CD4-positive, alpha-beta T cell treated with Interleukin-21 for 1 hour (primary cell): ENCODE results near the gene MARCHF3.
"Not testable (repeated sequence)": the region's sequence is repeated elsewhere in the genome, so short reads cannot be mapped to it uniquely, and the experiment has no call there.

Experiments
- DNase-seq: peaks from one replicate; pipeline ENCODE4 v3.0.0-alpha.2; 2020

Gene MARCHF3

DNA sequence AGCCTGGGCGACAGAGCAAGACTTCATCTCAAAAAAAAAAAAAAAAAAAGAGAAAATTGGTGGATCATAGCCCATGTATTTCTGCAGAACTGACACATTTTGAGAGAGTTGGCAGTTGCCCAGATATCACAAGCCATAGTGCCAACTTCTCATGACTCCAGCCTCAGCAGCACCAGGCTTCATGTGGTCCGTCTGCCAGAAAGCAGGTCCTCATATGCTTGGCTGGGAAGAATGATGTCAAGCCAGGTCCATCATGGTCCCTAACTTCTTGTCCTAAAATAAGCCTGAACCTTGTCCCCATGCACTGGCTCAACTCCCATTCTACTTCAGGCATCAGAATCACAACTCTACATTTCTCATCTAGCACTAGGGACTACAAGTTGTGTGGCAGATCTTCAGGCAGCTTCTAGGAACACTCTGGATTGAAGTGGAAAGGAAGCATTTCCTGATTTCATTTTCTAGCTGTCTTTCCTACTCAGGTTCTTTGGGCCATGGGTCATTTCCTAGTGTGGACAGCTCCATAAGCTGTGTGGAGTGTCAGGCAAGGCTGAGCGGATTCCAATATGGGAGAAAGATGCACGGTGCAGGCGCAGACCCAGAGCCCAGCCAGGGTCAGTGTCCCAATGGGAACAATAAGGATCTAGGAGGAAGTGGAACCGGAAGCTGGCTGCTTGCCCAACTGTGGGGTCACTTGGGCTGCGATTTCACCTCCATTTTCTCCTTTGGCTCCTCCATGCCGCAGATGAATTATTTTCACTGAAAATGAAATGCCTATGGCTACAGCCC lies 163.3 kb downstream of the MARCHF3 start:
- DNase-seq = no peak

DNA sequence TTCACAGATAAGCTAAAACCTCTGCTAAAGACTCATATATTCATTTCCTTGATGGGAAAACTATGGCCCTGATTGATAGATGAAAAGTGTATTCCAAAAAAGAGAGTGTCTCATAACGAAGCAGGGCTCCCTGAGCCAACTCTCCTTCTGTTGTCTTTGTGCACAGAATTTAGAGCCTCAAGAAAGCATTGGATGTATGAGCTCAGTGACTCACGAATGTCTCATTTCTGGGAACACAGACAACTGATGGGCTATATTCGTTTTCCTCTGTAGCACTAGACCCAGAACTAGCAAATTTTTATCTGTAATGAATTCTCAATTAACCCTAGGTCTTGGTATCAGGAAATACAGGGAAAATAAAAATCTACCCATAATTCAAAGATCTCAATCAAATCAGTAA lies 165.1 kb downstream of the MARCHF3 start:
- DNase-seq = no peak

DNA sequence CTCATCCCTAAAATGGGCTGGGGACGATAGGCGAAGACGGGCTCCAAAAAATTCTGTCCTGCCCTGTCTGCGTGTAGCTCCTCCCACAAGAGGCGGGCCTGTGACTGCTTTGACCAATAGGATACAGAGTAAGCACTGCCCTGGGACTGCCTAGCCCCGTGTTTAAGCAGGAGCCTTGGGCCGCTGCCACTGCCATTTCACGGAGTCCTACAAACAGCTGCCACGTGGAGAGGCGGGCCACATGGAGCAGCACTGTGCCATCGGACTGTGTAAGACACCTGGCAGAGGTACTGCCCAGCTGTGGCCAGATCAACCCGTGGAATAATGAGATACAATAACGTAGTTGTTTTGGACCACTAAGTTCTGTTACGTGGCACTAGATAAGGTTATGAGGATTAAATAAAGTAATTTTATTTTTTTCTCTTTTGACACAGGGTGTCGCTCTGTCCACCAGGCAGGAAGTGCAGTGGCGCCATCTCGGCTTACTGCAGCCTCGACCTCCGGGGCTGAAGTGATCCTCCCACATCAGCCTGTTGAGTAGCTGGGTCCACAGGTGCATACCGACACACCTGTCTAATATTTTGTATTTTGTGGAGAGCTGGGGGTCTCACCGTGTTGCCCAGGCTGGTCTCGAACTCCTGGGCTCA lies 166.2 kb downstream of the MARCHF3 start:
- no peak for DNase-seq

DNA sequence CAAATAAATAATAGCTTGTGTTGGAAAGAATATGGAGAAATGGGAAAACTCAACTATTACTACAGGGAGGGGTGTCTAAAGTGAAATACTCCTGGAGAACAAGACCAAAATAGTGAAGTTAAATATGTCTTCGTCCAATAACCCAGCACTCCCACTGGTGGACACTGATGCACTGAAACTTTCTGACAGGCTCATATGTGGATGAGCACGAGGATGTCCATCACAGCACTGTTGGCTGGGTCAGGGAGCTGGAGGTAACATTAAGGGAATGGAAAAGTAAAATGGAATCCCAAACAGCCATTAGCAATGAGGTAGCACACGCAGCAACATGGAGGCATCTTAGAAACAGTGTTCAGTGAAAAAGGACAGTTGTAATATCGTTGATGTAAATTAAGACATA lies 167.0 kb downstream of the MARCHF3 start:
- DNase-seq = no peak

DNA sequence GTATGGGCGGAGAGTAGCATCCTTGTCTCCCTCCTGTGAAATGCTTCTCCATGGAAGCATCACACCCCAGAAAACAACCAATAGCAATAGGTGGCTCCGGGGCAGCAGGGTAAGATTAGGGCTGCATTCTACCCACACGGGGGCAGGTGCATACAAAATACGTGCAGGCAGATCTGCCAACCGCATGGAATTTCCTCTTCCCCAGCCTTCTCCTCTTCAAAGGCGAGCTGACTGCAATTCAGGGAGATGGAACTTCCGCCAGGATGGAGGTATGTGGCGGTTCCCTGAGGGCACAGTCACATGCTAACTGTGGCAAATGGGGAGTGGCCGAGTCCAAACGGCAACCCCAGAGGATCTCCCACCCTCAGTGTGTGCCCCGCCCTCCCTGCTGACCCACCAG lies 171.9 kb downstream of the MARCHF3 start:
- DNase-seq = no peak

DNA sequence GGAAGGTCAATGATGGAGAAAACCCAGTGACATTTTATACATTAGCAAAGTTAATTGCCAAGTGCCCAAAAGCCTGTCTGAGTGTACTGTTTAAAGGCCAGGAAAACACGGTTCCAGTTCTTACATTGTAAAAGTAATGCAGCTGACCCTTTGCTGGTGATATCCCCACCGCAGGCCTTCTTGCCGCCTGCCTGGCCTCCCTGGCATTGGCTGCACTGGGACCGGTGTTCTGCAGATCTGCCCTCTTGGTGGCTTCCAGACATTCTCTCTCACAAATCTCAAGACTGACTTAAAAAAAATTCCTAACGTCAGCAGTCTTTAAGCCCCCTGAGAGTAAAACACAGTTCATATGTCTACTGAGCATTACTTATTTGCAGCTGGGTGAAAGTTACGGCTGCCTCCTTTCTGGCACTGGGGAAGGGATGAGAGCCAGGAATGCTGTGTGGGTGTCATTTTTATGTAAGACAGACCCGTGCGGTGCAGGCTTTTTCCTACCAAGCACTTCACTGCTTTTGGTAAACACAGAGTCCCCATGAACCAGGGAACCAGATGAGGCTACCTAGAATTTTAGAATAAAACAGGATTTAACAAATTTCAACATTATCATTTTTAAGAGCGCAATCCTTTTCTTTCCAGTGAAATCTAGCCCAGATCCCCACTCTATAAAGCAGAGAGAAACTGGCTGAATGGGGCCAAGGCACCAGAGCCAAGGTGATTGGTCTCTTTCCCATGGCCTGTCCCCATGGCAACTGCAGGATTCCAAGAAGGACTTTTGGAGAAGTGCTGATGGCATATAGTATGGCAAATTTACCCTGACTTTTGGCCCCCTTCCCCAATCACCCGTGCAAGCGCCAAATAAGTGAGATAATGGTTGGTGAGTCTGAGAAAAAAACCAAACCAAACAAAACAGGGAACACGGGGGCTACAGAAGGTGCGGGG lies 172.6 kb downstream of the MARCHF3 start:
- no peak for DNase-seq

DNA sequence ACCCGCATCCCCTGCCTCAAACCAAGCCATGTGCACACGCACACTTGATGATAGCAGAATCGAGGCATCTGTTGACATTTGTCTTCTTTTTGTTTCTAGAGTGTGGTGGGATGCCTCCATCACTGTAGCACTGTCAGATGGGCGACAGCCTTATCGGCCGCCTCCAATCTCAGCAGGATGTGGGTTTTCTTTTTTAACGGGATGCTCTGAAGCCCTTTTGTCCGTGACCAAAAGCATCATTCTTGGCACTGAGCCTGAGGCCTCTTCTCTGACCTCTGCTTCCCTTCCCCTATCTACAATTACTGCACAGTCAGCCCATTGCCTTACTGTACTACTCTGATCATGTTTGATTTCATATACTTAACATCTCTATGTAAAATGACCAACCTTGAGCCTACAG lies 175.1 kb downstream of the MARCHF3 start:
- no peak for DNase-seq

DNA sequence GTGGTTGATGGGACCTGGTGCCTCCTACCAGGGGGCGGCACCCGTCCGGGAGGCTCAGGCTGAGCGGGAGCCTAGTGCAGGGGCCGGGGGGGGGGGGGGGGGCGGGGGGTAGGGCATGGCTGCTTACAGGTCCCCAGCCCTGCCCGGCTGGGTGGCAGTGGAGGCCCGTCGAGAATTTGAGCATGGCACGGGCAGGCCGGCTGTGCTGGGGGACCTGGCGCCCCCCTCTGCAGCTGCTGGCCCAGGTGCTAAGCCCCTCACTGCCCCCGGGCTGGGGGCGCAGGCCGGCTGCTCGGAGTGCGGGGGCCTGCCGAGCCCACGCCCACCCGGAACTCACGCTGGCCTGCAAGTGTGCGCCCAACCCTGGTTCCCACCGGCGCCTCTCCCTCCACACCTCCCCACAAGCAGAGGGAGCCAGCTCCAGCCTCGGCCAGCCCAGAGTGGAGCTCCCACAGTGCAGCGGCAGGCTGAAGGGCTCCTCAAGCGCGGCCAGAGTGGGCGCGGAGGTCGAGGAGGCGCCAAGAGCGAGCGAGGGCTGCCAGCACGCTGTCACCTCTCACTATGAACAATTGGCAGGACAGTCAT lies 175.7 kb downstream of the MARCHF3 start:
- no peak for DNase-seq

DNA sequence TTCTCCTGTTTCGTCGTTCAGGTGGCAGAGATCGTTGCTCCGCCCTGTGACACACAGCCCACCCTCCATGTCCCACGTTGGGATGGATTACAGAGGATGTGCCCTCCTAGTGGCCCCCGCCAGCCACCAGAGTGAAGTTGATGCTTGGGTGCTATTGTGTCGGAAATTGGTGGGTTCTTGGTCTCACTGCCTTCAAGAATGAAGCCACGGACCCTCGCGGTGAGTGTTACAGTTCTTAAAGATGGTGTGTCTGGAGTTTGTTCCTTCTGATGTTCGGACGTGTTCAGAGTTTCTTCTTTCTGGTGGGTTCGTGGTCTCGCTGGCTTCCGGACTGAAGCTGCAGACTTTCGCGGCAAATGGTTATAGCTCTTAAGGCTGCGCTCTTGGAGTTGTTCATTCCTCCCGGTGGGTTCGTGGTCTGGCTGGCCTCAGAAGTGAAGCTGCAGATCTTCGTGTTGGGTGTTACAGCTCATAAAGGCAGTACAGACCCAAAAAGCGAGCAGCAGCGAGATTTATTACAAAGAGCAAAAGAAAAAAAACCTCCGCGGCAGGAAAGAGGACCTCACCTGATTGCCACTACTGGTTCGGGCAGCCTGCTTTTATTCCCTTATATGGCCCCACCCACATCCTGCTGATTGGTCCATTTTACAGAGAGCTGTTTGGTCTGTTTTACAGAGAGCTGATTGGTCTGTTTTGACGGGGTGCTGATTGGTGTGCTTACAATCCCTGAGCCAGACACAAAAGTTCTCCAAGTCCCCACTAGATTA lies 176.6 kb downstream of the MARCHF3 start:
- DNase-seq = peak; percentile 56

DNA sequence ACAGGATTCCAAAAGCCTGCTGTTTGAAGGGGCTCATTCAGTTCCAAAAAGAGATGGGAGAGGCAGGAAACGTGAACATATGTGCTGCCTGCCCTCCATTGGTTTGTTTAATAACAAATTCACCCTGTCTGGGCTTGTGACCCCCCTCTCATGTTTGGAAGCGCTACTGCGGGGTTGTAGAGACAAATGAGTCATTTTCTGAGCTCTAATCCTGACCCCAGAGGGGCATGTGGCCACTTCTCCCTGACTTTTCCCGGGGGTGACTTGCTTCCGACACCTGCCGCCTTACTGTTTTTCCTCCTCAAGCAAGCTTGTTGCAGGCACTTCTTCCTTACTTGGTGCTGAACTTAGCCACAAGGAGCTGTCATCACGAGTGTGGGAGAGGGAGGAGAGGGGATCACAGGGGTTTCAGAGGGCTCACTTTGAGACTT lies 177.5 kb downstream of the MARCHF3 start:
- DNase-seq = no peak

DNA sequence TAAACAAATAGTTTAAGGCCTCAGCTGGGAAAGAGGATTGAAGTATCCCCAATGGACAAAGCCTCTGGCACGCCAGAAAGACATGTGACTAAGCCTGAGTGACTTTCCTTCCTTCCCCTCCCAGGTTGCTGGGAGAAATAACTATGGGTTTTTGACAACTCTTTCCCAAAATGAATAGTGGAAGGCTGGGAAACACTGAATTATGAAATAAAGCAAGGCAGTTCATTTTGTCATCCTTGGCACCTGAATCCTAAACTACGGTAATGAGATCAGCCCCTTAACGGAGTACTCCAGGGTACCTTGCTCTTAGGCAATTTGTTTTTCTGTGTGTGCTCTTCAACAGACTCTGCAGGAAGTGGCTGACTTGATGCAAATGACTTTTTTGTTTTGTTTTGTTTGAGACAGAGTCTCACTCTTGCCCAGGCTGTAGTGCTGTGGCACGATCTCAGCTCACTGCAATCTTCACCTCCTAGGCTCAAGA lies 178.2 kb downstream of the MARCHF3 start:
- peak; percentile 36 for DNase-seq

DNA sequence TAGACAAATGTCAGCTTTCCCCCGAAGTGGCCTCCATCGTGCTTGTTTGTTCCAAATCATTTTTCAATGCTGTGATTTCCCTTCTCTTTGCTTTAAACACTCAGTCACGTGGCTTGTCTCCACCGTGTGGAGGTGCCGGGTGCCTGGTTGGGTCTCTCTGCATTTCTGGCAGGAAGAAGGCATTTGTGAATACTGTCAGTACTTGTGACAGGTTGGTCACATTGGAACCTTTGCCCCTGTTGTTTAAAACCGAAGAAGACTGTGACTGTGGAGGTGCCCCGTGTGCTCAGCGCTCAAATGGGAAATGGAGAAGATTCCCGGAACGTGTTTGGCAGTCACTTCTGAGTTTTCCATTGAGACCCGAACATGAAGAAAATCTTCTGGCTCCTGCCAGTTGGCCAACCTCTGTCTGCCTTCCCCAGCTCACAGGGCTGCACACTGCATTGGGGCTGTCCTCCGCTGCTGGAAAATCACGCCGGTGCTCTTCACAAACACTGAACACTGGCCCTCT lies 178.8 kb downstream of the MARCHF3 start:
- DNase-seq = peak; percentile 34

DNA sequence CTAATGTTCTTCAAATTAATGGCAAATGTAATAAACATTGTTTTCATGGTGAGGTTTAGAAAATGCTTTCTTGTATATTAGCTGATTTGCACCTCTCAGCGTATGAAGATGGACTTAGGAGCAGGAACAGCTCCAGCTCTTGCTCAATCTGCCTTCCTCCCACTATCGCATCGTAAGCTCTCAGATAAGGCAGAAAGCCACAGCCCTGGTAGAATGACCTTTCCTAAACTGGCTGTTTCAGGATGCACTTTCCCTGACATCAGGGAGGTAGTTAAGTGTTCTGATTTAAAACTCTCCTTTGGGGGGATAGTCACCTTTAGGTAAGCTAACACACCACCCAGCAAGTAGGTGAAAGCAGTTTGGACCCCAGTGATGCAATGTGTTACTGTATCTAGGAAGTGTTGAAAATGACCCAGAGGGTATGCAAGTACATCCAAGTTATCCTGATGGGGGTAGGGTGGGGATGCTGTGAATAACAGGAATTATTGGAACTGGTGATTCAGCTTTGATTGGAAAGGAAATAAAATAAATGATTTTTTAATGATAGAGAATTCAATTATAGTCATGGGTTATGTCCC lies 181.2 kb downstream of the MARCHF3 start:
- DNase-seq = no peak

DNA sequence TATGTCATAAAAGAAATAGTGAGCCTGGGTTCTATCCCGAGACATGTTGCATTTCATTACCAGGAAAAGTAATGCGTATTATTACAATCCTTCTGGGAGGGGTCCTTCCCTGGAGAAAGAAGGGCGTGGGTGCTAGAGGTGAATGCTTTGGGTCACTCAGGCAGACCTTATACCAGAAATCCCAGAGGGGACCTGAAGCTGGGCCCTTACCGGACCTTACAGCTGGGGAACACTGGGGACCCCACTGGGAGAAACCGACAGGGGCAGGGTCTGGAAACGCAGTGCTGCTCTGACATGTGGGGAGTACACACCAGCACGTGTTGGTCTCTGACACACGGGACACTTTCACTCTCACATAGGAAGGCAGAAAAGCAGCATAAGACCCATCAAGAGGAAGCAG lies 182.1 kb downstream of the MARCHF3 start:
- no peak for DNase-seq

DNA sequence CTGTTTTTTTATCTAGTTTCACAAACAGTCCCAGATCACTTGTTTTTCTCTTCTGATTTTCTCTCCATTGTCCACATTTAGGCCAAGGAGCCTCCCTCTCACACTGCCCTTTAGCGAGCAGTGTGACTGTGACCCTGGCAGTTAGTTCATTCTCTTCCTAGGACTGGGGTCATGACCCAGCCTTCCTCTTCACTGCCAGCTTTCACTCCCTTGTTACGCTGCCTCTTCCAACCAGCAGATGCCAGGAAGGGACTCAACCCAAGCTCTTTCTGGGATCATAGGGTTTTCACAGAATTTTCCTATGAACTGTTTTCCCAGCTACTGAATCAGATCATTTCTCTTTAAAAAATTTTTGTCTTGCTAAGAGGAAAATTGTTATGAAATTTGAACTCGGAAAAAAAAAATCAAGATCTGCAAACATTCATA lies 182.5 kb downstream of the MARCHF3 start:
- no peak for DNase-seq

DNA sequence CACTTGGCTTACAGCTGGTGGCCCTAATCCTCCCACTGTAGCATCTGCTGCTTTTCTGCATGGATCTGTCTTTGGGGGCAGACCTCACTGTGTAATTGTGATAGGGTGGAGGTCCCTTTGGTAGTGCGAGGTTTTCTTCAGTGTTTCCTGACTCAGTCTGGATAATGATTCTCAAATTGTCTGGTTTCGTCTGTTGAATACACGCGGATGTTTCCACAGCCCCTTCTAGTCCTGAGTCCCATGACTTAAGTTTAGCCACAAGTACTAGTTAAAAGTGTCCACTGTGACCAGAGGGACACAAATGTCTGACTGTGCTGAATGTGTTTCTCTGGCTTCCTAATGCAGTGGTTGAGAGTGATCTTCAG lies 182.9 kb downstream of the MARCHF3 start:
- DNase-seq = no peak

DNA sequence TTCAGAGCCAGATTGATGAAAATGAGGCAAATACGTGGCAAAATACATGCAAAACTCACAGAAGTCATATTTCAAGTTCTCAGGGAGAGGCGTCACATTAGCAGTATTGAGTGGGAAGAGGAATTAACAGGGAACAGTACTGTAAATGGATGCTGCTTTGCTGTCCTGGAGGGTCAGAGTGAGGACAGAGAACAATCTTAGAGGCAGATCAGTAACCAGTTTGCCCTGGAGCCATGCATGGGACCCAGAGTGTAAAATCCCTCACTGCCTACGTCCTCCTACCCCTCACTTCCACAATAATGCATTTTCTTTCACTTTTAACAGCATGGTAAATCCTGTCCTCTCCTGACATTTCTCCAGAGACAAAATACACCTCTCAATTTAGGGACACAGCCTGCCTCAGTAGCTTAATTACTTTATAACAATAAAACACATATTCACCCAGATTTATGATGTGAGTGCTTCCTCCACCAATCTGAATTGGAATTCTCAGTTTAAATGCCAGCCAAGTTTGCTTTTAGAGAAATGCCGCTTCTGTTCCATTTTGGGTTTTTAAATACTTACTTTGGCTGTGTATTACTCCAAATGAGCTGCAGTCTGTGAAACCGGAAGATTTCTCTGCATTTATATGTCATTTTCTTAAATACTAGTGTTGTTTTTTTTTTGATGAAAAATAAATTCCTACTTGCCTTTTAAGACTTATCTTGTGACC lies 183.5 kb downstream of the MARCHF3 start:
- DNase-seq = no peak

DNA sequence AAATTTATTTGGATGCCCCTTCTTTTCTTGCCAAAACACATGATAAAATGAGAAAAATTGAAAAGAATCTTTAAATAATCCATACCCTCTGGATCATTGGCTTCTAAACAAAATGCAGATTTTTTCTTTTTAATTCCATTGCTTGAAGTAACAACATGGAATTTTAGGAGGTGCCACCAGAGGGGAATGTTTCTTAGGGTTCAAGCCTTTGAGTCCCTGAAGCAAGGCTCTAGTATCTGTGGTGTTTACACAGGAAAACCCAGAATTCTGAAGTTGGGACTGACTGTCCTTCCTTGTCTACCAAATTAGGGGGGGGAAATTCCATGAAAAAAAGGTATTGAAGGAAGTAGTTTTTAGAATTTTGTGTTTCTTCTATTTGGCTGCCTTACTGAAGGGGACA lies 184.0 kb downstream of the MARCHF3 start:
- DNase-seq = no peak

DNA sequence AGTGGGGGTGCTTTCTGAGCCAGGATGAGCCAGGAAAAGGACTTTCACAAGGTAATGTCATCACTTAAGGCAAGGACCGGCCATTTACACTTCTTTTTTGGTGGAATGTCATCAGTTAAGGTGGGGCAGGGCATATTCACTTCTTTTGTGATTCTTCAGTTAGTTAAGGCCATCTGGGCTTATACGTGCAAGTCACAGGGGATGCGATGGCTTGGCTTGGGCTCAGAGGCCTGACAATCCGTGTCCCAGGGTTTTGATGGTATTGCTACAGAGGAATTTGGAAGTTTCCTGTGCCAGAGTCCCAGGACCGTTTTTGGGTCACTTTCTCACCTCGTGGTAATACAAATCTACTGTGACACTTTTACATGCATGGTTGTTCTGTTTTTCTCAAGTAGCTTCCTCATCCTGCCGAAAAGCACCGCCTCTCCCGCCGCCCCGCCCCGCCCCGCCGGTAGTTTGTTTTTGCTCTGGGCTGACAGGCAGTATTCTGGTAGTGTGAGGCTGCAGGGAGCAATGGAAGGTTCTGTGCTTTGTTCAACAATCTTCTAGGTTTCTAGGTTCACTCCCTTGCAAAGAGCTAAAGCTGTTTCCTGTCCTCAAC lies 184.8 kb downstream of the MARCHF3 start:
- DNase-seq = peak; percentile 57

DNA sequence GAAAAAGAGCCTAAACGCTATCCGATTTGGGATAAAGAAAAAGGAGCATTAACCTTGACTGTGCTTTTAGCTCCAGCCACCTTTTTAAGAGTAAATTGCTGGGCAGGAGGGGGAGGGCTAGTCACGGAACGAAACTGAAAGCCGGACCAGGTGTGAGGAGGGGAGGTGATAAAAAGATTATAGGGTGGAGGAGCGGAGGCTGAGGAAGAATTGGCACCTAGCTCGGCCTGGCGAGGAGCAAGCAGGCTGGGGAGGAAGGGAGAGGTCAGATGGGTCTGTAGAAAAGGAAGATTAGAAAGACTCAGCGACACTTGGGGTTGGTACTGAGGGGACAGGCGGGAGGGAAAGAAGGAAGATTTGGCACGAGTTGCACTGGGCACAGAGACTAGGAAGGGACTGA lies 187.0 kb downstream of the MARCHF3 start:
- DNase-seq = not testable (repeated sequence)
